Ammon's horn (tissue), 1 donor: ENCODE results near the gene S100A3.
"Not testable (repeated sequence)": the region's sequence is repeated elsewhere in the genome, so short reads cannot be mapped to it uniquely, and the experiment has no call there.

ENCODE experiments used
- DNase-seq: peaks from one replicate; pipeline ENCODE4 v3.0.0-alpha.2; 2016; ENCODE audit warnings: low spot score

S100A3 gene

GRCh38 chr1:153548722-153549688, at the start of gene S100A3:
S100A3 (minus strand) TSS chr1:153549258; CDS start chr1:153548485, 773 bp downstream.
- no peak for DNase-seq

DNA sequence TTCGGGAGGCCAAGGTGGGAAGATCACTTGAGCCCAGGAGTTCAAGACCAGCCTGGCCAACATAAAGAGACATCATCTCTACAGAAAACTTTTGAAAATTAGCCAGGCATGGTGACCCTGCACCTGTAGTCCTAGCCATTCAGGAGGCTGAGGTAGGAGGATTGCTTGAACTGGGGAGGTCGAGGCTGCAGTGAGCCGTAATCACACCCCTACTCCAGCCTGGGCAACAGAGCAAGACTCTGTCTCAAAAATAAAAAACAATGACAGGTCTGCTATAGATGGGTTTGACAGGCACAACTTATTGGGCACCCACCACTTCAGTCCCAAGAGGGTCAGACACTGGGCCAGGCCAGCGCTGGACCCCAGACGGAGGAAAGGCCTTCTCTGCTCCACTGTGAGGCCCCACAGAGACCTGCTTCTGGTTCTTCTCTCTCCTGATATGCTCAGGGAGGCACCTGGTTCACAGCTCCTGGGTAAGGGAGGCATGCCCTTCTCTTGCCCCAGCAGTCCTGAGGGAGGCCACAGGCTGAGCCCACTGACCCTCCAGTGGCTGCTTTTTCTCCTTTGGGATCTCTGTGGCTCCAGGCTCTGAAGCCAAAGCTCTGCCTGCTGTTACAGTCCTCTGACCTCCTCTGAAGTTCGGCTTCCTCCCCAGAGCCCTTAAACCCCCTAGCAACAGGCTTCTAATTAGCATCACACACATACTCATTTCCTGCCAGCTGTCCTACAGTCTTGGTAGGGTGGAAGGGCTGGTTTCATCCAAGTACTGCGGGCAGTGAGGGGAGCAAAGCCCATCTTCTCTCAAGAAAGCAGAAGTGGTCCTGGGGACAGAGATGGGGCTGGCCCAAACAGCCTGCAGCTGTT, 49.5 kb upstream of the S100A3 start:
- DNase-seq, result peak; percentile 37

DNA sequence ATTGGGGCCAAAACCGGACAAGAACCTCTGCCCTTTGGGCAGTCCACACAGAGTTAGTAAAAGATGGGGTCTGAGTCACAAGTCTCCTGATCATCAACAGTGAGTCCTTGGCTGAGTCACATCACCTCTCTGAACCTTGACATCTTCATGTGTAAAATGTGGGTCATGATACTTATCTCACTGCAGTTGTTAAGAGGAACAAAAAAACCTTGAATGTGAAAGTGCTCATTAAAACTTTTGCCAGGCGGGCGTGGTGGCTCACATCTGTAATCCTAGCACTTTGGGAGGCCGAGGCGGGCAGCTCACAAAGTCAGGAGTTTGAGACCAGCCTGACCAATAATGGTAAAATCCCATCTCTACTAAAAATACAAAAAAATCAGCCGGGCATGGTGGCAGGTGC, 48.1 kb upstream of the S100A3 start:
- DNase-seq, result no peak

DNA sequence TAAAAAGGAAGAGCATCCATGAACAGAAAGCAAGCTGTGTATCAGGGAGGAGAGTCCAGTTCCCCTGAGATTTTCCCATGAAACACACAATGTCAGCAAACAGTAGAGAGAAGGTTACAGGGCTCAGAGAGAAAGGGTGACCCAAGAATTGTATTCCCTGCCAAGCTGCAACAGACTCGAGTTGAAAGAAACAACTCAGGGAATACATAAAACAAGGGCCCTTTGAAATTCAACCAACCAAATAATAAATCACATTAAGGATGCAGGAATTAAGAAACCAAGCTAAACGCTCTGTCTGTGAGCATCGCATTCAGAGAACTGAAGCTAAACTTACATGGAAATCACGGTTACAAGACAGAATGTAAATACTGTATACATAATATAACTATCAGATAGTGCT, 43.7 kb upstream of the S100A3 start:
- DNase-seq, result peak; percentile 45

DNA sequence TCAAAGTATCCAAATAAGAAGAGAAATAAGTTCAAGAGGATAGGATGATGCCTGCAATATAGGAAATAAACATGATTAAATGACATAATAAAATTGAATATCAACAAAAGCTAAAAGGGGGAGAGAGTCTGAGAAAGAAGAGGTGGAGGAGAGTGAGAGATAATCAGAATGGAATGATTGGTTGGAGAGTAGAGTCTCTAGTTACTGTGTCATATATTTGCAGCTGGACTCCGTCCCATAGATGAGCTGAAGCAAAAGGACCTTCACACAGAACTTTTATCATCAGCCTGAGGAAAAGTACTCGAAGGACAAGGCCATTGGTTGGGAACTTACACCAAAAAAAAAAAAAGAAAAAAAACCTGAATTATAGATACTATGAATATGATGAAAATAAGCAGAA, 39.4 kb upstream of the S100A3 start:
- DNase-seq, result no peak

- not testable (repeated sequence) for DNase-seq
These were observed 39.0 kb upstream of the S100A3 start for GRCh38 chr1:153588033-153588432.

DNA sequence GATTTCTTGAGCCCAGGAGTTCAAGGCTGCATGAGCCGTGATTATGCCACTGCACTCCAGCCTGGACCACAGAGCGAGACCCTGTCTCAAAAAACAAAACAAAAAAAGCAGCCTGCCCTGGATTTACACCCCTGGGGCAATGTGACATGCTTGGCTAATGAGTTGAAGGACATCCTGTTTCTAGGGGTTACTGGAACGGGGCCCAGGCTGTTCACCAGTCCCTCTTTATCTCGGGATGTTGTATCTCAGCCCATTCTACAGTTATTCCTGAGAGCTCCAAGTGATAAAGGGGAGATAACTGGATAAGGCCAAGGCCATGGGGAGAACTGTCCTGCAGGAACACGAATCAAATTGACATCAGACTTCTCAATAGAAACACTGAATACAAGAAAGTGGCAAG, 38.3 kb upstream of the S100A3 start:
- DNase-seq, result no peak

- DNase-seq, result no peak
These were observed 37.3 kb upstream of the S100A3 start for GRCh38 chr1:153586347-153586746.

DNA sequence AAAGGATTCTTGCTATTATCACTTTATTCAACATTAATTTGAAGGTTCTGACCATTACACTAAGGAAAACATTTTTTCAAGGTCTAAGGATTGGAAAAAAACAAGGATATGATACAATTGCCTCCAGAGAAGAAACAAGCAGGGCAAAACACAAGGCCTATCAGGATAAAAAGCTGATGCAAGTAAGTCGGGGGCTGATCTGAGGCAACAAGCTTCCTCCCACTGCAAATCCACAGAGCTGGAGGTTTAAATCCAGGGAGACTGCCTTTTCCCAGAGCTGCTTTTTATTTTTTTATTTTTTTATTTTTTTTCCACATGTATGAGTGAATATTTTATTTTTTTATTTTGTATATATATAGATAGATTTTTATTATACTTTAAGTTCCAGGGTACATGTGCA, 35.9 kb upstream of the S100A3 start:
- no peak for DNase-seq

GRCh38 chr1:153583976-153584375, 34.9 kb upstream of the S100A3 start:
- DNase-seq, result no peak

GRCh38 chr1:153583514-153583913, 34.5 kb upstream of the S100A3 start:
- not testable (repeated sequence) for DNase-seq

- not testable (repeated sequence) for DNase-seq
These were observed 33.8 kb upstream of the S100A3 start for GRCh38 chr1:153582836-153583235.

DNA sequence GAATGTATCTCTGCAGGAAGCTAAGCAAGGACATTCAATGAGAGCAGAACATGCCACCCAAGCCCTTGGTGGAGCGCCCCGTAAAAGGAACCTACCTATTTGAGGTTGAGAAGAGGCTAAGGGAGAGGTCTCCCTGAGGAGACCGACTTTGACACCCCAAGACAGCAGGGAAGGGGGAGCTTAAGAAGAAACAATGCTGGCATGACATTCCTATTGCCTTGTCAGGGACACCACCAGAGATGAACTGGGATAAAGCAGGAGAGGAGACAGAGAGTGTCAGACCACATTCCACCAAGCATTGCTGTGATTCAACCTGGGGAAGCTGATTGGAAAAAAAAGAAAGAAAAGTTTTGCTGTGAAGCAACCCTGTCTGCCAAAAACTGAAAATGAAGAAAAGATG, 29.9 kb upstream of the S100A3 start:
- DNase-seq, result no peak

- no peak for DNase-seq
These were observed 29.4 kb upstream of the S100A3 start for GRCh38 chr1:153578490-153578889.

GRCh38 chr1:153577624-153578051, 28.6 kb upstream of the S100A3 start:
- DNase-seq, result peak; percentile 74

DNA sequence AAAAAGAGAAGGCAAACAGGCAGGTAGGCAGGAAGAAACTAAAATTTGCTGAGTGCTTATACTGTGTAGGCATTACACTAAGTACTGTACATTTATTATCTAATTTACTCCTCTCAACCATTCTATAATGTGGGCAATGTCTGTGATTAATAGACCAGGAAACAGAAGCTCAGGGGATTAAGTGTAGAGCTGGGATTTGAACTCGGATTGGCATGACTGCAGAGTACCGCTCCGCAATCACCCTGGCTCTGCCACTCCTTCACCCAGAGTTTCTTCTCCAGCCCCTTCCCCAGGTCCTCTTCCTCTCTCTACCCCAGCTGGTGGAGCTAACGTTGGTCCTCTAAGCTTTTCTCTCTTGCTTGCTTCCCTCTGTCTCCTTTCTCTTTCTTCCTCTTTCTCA, 28.1 kb upstream of the S100A3 start:
- DNase-seq, result no peak

DNA sequence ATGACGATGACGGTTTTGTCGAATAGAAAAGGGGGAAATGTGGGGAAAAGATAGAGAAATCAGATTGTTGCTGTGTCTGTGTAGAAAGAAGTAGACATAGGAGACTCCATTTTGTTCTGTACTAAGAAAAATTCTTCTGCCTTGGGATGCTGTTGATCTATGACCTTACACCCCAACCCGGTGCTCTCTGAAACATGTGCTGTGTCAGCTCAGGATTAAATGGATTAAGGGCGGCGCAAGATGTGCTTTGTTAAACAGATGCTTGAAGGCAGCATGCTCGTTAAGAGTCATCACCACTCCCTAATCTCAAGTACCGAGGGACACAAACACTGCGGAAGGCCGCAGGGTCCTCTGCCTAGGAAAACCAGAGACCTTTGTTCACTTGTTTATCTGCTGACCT, 26.4 kb upstream of the S100A3 start:
- not testable (repeated sequence) for DNase-seq

- not testable (repeated sequence) for DNase-seq
These were observed 26.0 kb upstream of the S100A3 start for GRCh38 chr1:153575081-153575491.

GRCh38 chr1:153573351-153573750, 24.3 kb upstream of the S100A3 start:
- no peak for DNase-seq

DNA sequence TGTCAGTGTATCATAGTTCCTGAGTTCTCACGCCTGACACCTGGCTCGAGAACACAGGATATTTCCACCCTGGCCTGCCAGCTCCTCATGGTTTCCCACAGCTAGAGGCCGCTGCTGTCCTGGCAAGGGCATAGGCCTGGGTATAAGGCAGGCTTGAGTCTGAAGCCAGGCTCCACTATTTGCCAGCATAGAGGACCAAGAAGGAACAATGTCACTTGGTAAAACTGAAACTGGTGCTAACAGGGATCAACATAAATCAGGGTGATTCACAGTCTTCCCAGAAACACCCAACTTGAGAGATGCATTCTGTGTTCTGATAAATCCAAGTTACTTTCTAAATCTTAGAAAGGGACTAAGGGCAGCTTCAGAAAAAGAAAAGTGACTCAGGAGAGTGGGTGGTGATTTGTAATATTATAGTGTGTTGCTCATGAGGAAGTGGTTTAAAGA, 23.5 kb upstream of the S100A3 start:
- peak; percentile 93 for DNase-seq

DNA sequence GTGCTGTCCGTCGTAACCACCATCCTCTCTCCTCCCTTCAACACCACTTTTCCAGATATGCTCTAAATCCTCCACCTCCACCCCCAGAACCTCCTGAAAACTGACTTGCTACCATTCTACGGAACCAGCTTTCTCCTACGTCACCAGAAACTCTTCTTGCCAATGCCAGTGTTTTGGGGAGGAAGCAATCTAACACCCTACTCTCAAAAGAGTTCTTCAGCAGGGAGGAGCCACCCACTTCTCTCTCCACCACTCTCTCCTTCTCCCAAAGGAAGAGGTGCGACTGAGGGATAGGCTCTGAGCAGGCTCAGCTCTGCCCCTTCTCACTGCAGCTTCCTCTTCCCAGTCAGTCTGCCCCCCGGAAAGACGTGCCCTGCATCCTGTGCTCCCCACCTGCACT, 22.6 kb upstream of the S100A3 start:
- no peak for DNase-seq

GRCh38 chr1:153570874-153571273, 21.8 kb upstream of the S100A3 start:
- DNase-seq, result no peak

- no peak for DNase-seq
These were observed 20.4 kb upstream of the S100A3 start for GRCh38 chr1:153569465-153569864.
